HCT116 (cell line): Measurements from ENCODE around the gene EYA2. TPM values are rescaled to one million over a fixed set of nuclear protein-coding genes. Genes with fewer than 3 reads are reported as not detected.

ENCODE experiments used
- ATAC-seq: fragments of 200-7000 bp; cut with Tn5 transposase; 2 replicates; pipeline ENCODE4 v1.9.1; 2020; ENCODE audit warnings: mild to moderate bottlenecking, moderate library complexity
- BruUV-seq: library from RNA; stranded (reverse); fragments of 400-500 nt; replicated peaks from 2 replicates; lab custom pipeline; 2021; lab: Mats Ljungman, UMichigan
- CTCF ChIA-PET: fragments of 300-600 bp; sonication (Branson Sonifier 250); formaldehyde crosslinking; loops from one replicate; lab custom pipeline; 2021; ENCODE audit warnings: antibody characterized with exemption; lab: Charles Lee
- POLR2A ChIA-PET: fragments of 300-600, 350-600 bp; sonication (Branson Sonifier 250); formaldehyde crosslinking; loops from one replicate; lab custom pipeline; 2021; ENCODE audit warnings: antibody characterized with exemption; lab: Charles Lee
- RAD21 ChIA-PET, 2 experiments: fragments of 300-600 bp; sonication (Branson Sonifier 250); formaldehyde crosslinking; loops; one replicate each; lab custom pipeline; 2023; ENCODE audit warnings: low total read pairs in 2 of 2; ENCODE audit not compliant: uncharacterized antibody in 2 of 2, unreplicated experiment in 2 of 2, low non-redundant PET in 1 of 2; lab: Charles Lee
- DNase-seq: peaks from one replicate; pipeline ENCODE4 v3.0.0-alpha.2; 2010; ENCODE audit warnings: low read depth, low spot score
- H2AFZ ChIP-seq: fragments of 200-600 bp; shearing (Covaris generic), sonication (generic); 2 replicates; pipeline ENCODE4 v1.6.1; 2017; ENCODE audit warnings: low read depth, mixed run types, mixed read lengths, antibody characterized with exemption, low read length; ENCODE audit not compliant: poor library complexity, severe bottlenecking
- H3K27ac ChIP-seq: 2 replicates; pipeline ENCODE4 v1.5.1; 2012; ENCODE audit warnings: low read depth, low read length
- H3K27me3 ChIP-seq: fragments of 200-600 bp; sonication (generic); 2 replicates; pipeline ENCODE4 v1.6.1; 2016; ENCODE audit warnings: mixed run types, low read length, mixed read lengths; ENCODE audit not compliant: insufficient read depth
- H3K36me3 ChIP-seq, 2 experiments: fragments of 200-500 bp in 1 of 2; fragments of 200-600 bp in 1 of 2; sonication (Bioruptor generic) in 1 of 2; sonication (generic) in 1 of 2; 2 replicates each; pipeline versions ENCODE4 v1.5.1 to v1.6.1; 2014 to 2016; ENCODE audit warnings: low read length in 2 of 2, inconsistent platforms in 1 of 2, mixed read lengths in 1 of 2, mixed run types in 1 of 2; ENCODE audit not compliant: insufficient read depth in 2 of 2, control insufficient read depth in 1 of 2
- H3K4me1 ChIP-seq, 2 experiments: fragments of 200-600 bp in 1 of 2; sonication (generic) in 1 of 2; 2 replicates each; pipeline versions ENCODE4 v1.5.1 to v1.6.1; 2012 to 2017; ENCODE audit warnings: low read length in 2 of 2, inconsistent platforms in 1 of 2, mild to moderate bottlenecking in 1 of 2, mixed read lengths in 1 of 2, mixed run types in 1 of 2, moderate library complexity in 1 of 2; ENCODE audit not compliant: insufficient read depth in 2 of 2, control insufficient read depth in 1 of 2
- H3K4me2 ChIP-seq: fragments of 200-600 bp; sonication (generic); 2 replicates; pipeline ENCODE4 v1.6.1; 2017; ENCODE audit warnings: mixed run types, low read length, mixed read lengths
- H3K4me3 ChIP-seq, 2 experiments: fragments of 200-600 bp in 1 of 2; sonication (generic) in 1 of 2; replicated peaks in 1 of 2; 2 replicates each; pipeline ENCODE4 v1.5.1; 2011 to 2016; ENCODE audit warnings: low read length in 2 of 2, control low read depth in 1 of 2, low read depth in 1 of 2, mild to moderate bottlenecking in 1 of 2, mixed read lengths in 1 of 2, mixed run types in 1 of 2
- H3K79me2 ChIP-seq: fragments of 200-600 bp; sonication (generic); 2 replicates; pipeline ENCODE4 v1.6.1; 2017; ENCODE audit warnings: mild to moderate bottlenecking, mixed run types, low read length, moderate library complexity, mixed read lengths; ENCODE audit not compliant: insufficient read depth
- H3K9ac ChIP-seq: fragments of 200-600 bp; sonication (generic); 2 replicates; pipeline ENCODE4 v1.6.1; 2016; ENCODE audit warnings: low read length, mixed read lengths
- H3K9me2 ChIP-seq: fragments of 200-600 bp; sonication (generic), shearing (Covaris generic); 2 replicates; pipeline ENCODE4 v1.6.1; 2017; ENCODE audit warnings: mixed run types, mild to moderate bottlenecking, moderate library complexity; ENCODE audit not compliant: insufficient read depth
- H3K9me3 ChIP-seq, 2 experiments: fragments of 200-500 bp in 1 of 2; fragments of 200-600 bp in 1 of 2; sonication (Bioruptor generic) in 1 of 2; sonication (generic) in 1 of 2; 2 replicates each; pipeline ENCODE4 v1.6.1; 2014 to 2017; ENCODE audit warnings: low read length in 2 of 2, mixed read lengths in 2 of 2, inconsistent platforms in 1 of 2, low read depth in 1 of 2, mild to moderate bottlenecking in 1 of 2, mixed run types in 1 of 2, moderate library complexity in 1 of 2; ENCODE audit not compliant: control insufficient read depth in 1 of 2, insufficient read depth in 1 of 2
- H4K20me1 ChIP-seq: fragments of 200-600 bp; sonication (generic), shearing (Covaris generic); 2 replicates; pipeline ENCODE4 v1.6.1; 2017; ENCODE audit warnings: mixed run types, mild to moderate bottlenecking, moderate library complexity; ENCODE audit not compliant: insufficient read depth
- ATF3 ChIP-seq: IDR thresholded peaks from 2 replicates; pipeline ENCODE4 v1.6.1; 2012
- CBX3 ChIP-seq: IDR thresholded peaks from 2 replicates; pipeline ENCODE4 v1.6.1; 2012; ENCODE audit warnings: low read depth
- CEBPB ChIP-seq: IDR thresholded peaks from 2 replicates; pipeline ENCODE4 v1.6.1; 2012; ENCODE audit warnings: low read depth
- CTCF ChIP-seq, 3 experiments: fragments of 200-600 bp in 1 of 3; sonication (generic) in 1 of 3; IDR thresholded peaks in 2 of 3; conservative IDR thresholded peaks in 1 of 3; 2 replicates each; pipeline ENCODE4 v1.5.1; 2012 to 2017; ENCODE audit warnings: low read depth in 2 of 3, low read length in 2 of 3, antibody characterized with exemption in 1 of 3, borderline replicate concordance in 1 of 3, control low read depth in 1 of 3, mild to moderate bottlenecking in 1 of 3, mixed read lengths in 1 of 3, mixed run types in 1 of 3, moderate library complexity in 1 of 3; ENCODE audit not compliant: insufficient read depth in 1 of 3
- EGR1 ChIP-seq: IDR thresholded peaks from 2 replicates; pipeline ENCODE4 v1.6.1; 2012; ENCODE audit warnings: low read depth
- EZH2 ChIP-seq: fragments of 200-600 bp; sonication (generic); IDR thresholded peaks from 2 replicates; pipeline ENCODE4 v1.6.1; 2017; ENCODE audit warnings: antibody characterized with exemption, mixed run types
- EZH2phosphoT487 ChIP-seq: fragments of 200-600 bp; IDR thresholded peaks from 2 replicates; pipeline ENCODE4 v1.6.1; 2018; ENCODE audit warnings: antibody characterized with exemption, borderline replicate concordance
- MAX ChIP-seq: IDR thresholded peaks from 2 replicates; pipeline ENCODE4 v1.6.1; 2012
- POLR2A ChIP-seq: IDR thresholded peaks from 2 replicates; pipeline ENCODE4 v1.7.0; 2011; ENCODE audit warnings: borderline replicate concordance; ENCODE audit not compliant: insufficient read depth, insufficient read length; ENCODE audit errors: extremely low read depth
- POLR2AphosphoS5 ChIP-seq: IDR thresholded peaks from 2 replicates; pipeline ENCODE4 v1.6.1; 2011; ENCODE audit warnings: mild to moderate bottlenecking, low read depth, low read length, moderate library complexity
- RAD21 ChIP-seq: IDR thresholded peaks from 2 replicates; pipeline ENCODE4 v1.6.1; 2012; ENCODE audit warnings: low read depth, mild to moderate bottlenecking
- ZFX ChIP-seq: fragments of 450-650 bp; IDR thresholded peaks from 2 replicates; pipeline ENCODE4 v1.6.1; 2017
- intact Hi-C: fragments of 100-400 bp; cut with micrococcal nuclease; formaldehyde crosslinking; loops from 2 replicates; pipeline ENCODE4 v1.10.0; 2022
- total RNA-seq: library from RNA; stranded (reverse); gene quantifications from one replicate; pipeline ENCODE4 v1.2.1, GENCODE V29; 2021; ENCODE audit not compliant: unreplicated experiment

The EYA2 gene
- total RNA-seq, 1 experiment from 2014 or later: not detected

- no peaks in the 10 kb centered on the region for H3K27me3 ChIP-seq
- BruUV-seq: no TSS peak
- 0 out of 2 replicates have a peak, but pooled peaks cover 4% of the 10 kb centered on the region for H3K79me2 ChIP-seq
- no peaks in the 10 kb centered on the region for H3K9me2 ChIP-seq
- no peak for ATAC-seq
- no peaks in the 10 kb centered on the region for H3K9me3 ChIP-seq
- H3K27ac ChIP-seq: no peak overlapping the region
- DNase-seq: no peak
- intact Hi-C loops: no loop called here
- TF ChIP-seq CBX3 (no peak), CEBPB (no peak), EGR1 (no peak), ATF3 (no peak), EZH2phosphoT487 (no peak), MAX (no peak), ZFX (no peak), POLR2A (no peak), CTCF (IDR thresholded peaks at IDR 0.05 in 2 of 3, conservative IDR thresholded peaks at IDR 0.05 in 1 of 3; ENCODE audit: borderline replicate concordance in 1 of 3, insufficient read depth in 1 of 3, low read depth in 2 of 3, low read length in 2 of 3) (no peak), POLR2AphosphoS5 (no peak), EZH2 (no peak), RAD21 (no peak)
- no peak overlapping the region for H3K9ac ChIP-seq
- H2AFZ ChIP-seq: no peak overlapping the region
- CTCF ChIA-PET: interaction anchor here (1.2 to 1.5 kb wide), 3 partner anchors 12 to 166 kb away, joined by 3 to 4 read pairs (median 3); no protein-coding TSS in a partner anchor
- H4K20me1 ChIP-seq: no peaks in the 10 kb centered on the region
- H3K4me2 ChIP-seq: no peak overlapping the region
- H3K4me1 ChIP-seq: no peaks in the 10 kb centered on the region
- POLR2A ChIA-PET: no interaction called here
- RAD21 ChIA-PET: interaction anchor here in 1 of 2 experiments (0.6 to 0.7 kb wide), 2 partner anchors 14 to 194 kb away, joined by 3 to 4 read pairs; no protein-coding TSS in a partner anchor
- H3K36me3 ChIP-seq: peaks cover 7 to 35% of the 10 kb centered on the region in 2 experiments
- H3K4me3 ChIP-seq: no peak overlapping the region
Observed at GRCh38 chr20:47217482-47218446, 323.1 kb downstream of the EYA2 start.
